ENCODE data around the gene MAGI2.

The MAGI2 gene

DNA sequence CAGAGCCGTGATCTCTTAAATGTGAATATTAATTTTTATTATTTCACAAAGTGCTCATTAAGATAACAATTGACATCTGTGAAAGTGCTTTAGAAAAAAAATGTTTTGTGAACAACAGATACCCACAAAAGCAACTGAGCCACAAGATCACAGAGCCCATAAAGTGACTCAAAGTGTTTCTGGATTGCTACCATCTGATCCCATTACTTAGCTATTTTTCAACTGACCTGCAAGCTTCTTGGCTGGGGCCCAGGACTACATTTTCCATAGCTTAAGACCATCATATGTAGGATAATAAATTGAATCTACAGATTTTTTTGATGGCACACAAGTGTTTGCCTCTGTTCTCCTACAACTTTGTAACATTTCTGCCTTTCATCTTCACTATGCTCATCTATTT is 980.4 kb downstream of the MAGI2 start:
- no peak overlapping the region for H3K27ac ChIP-seq
- TF ChIP-seq, protein P1, sequence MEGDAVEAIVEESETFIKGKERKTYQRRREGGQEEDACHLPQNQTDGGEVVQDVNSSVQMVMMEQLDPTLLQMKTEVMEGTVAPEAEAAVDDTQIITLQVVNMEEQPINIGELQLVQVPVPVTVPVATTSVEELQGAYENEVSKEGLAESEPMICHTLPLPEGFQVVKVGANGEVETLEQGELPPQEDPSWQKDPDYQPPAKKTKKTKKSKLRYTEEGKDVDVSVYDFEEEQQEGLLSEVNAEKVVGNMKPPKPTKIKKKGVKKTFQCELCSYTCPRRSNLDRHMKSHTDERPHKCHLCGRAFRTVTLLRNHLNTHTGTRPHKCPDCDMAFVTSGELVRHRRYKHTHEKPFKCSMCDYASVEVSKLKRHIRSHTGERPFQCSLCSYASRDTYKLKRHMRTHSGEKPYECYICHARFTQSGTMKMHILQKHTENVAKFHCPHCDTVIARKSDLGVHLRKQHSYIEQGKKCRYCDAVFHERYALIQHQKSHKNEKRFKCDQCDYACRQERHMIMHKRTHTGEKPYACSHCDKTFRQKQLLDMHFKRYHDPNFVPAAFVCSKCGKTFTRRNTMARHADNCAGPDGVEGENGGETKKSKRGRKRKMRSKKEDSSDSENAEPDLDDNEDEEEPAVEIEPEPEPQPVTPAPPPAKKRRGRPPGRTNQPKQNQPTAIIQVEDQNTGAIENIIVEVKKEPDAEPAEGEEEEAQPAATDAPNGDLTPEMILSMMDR (conservative IDR thresholded peaks at IDR 0.05) = no peak

DNA sequence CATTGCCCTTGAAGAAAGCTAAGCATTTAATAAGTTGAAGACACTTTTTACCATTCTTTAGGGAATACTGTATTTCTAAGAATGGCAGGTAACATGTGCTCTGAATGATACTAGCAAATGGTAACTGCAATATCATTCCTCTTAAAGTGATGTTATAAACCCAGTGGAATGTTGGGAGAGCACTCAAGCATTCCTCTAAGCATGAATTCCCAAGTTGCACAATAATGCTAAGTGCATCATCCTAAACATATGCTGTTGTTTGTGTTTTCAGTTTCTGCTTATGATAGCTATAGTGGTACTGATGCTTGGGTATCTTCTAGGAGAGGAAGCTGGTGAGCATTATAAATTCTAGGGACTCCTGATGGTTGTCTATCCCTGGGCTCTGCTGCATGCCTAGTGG is 980.9 kb downstream of the MAGI2 start:
- TF ChIP-seq, protein P1 (conservative IDR thresholded peaks at IDR 0.05) = no peak
- H3K27ac ChIP-seq = no peak overlapping the region

DNA sequence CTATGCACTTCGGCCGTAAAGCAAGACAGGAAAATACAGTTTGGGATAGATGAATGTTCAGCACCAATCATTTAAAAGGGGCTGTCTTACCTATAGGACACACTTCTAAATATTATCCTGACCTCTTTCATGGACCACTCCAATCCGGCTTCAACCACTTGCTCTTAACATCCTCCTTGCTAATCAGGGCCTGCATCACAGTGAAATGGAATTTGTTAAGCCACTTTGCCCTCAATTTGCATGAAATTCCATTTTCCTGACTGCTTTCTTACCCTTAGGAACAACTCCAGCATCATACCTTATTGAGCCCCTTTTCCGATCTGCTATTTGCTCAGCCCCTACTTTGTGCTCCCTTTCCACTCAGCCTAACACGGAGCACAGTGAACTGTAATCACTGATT is 987.6 kb downstream of the MAGI2 start:
- TF ChIP-seq, protein P1 (conservative IDR thresholded peaks at IDR 0.05) = no peak
- no peak overlapping the region for H3K27ac ChIP-seq

DNA sequence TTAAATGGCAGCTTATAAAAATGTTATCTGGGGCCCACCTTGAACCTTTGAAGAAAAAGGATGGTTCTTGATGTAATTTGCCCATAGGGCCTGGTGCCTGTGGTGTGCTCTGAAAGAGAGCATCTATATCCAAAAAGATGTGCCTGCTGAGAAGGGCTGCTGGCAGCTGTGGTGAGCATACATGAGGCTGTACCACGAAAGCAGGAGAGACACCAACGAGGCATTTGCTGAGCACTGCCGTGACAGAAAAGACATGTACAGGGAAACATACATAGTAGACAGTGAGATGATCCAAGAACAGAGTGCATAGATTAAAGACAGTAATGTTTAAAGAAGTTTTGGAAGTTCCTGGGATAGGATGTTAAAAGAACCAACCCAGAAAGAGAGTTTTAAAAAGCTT is 990.4 kb downstream of the MAGI2 start:
- H3K27ac ChIP-seq = no peak overlapping the region
- TF ChIP-seq, protein P1 (conservative IDR thresholded peaks at IDR 0.05) = no peak

DNA sequence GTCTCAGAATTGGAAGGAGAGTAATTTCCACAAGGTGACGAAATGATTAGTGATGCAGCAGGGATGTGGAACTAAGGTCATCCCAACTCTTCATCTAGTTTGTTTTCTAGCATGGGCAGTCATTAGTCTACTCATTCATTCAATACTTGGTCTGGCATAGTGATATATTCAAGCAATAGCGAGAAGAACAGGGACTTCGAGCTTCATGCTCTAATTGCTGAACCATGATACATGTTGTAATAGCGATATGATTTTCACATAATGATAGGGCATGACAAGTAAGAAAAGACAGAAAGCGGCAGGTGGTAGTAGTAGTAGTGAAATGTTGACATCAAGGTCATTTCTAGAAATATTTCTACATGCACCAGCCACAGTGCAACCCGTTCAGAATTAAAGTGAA is 1002.8 kb downstream of the MAGI2 start:
- H3K27ac ChIP-seq = no peak overlapping the region
- TF ChIP-seq, protein P1 (conservative IDR thresholded peaks at IDR 0.05) = no peak

DNA sequence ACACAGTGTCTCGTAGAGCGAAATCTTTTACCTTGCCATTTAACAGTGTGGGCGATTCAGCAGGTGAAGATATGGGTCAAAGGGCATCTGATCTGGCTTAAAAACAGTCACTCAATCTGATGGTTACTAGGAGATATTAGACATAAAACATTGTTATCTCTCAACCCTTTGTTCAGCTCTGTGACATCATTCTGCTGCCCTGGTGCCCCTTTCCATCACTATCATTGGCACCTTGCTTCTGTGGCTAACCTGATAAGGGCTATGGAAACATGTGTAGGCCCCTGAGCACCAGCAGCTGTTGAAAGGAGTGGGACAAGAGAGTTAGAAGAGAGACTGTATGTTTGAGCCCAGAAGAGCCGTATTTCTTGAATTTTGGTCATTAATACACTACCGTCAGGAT is 1004.6 kb downstream of the MAGI2 start:
- TF ChIP-seq, protein P1 (conservative IDR thresholded peaks at IDR 0.05) = no peak
- no peak overlapping the region for H3K27ac ChIP-seq

DNA sequence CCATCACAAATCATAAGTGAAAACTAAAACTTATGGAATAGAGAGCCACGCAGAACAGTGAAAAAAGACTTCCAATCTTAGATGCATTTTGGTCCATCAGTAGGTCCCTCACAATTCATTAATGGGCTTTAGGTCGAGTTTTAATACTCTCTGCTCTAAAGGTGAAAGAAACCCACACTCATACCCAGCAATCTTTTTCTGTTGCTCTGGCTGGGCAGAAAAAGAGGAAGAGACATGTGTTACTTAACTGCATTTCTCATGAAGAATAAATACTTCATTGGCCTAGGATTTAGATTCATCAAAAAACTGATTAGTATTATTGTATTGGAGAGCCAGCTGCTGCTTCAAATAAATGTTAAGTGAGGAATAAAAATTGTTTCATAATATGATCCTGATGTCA is 1009.2 kb downstream of the MAGI2 start:
- TF ChIP-seq, protein P1 (conservative IDR thresholded peaks at IDR 0.05) = no peak
- no peak overlapping the region for H3K27ac ChIP-seq

DNA sequence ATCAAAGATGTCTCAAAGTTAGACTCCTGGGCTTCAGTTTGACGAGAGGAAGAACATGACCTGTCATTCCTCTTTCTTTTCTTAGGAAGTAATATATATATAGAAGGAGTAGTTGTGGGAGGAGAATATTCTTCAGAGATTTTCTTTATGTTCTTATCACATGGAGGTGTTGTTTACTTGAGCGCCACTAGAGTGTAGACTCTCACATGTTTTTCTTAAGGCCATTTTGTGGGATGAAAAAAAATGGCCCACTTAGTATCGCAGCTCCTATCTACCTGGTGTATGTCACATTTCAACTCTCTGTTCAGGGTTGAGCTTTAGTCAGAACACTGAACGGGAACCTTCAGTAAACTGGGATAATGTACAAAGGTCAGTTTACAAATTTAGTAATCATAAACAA is 1009.7 kb downstream of the MAGI2 start:
- TF ChIP-seq, protein P1 (conservative IDR thresholded peaks at IDR 0.05) = no peak
- H3K27ac ChIP-seq = no peak overlapping the region
